ENCODE data around the gene OVCA2. TPM values are rescaled to one million over a fixed set of nuclear protein-coding genes. Genes with fewer than 3 reads are reported as not detected.

The OVCA2 gene
- total and polyA plus RNA-seq, 4 donors = 11.1 to 55.4 (median 37.4) TPM

DNA sequence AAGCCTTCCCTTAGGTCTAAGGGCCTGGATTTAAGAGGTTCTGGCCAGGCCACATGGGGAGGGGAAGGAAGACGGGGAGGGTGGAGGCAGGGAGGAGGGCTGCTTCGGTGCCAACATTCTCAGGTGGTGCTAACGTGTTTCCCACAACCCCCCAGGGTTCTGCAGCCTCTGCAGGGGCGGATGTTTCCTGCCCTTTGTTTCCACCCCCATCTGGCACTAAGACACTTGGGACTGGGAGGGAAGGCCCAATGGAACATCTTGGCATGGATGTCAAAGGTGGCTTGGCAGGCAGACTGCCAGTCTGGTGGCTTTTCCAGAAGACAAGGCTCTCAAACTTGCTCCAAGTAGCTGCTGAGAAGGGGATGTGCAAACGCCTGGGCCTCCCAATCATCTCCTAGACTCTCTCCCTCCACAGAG lies 25.8 kb downstream of the OVCA2 start:
- peaks cover 0 to 95% (median 51%) of the 10 kb centered on the region in 5 donors for H3K4me1 ChIP-seq (ENCODE audit: control insufficient read depth in 5 of 5, insufficient read depth in 5 of 5, low read length in 5 of 5)
- H3K4me3 ChIP-seq = no peak overlapping the region
- DNase-seq (peak in 2 of 3 donors; percentile 54 to 75), ATAC-seq (ENCODE audit: insufficient read depth, low FRiP score) (no peak)
- H3K9me3 ChIP-seq (ENCODE audit: control insufficient read depth in 4 of 4, insufficient read depth in 3 of 4, low read length in 3 of 4) = no peaks in the 10 kb centered on the region
- peak overlapping the region; percentile 24 to 58 for H3K27ac ChIP-seq (ENCODE audit: low read depth in 1 of 2, low read length in 1 of 2)
- H3K9ac ChIP-seq (ENCODE audit: insufficient read depth in 1 of 2, low read length in 2 of 2) = peak overlapping the region in 1 of 2 donors; percentile 64
- no peaks in the 10 kb centered on the region for H3K27me3 ChIP-seq (ENCODE audit: control insufficient read depth in 3 of 3, insufficient read depth in 3 of 3, low read length in 2 of 3)
- TF ChIP-seq, protein P1, sequence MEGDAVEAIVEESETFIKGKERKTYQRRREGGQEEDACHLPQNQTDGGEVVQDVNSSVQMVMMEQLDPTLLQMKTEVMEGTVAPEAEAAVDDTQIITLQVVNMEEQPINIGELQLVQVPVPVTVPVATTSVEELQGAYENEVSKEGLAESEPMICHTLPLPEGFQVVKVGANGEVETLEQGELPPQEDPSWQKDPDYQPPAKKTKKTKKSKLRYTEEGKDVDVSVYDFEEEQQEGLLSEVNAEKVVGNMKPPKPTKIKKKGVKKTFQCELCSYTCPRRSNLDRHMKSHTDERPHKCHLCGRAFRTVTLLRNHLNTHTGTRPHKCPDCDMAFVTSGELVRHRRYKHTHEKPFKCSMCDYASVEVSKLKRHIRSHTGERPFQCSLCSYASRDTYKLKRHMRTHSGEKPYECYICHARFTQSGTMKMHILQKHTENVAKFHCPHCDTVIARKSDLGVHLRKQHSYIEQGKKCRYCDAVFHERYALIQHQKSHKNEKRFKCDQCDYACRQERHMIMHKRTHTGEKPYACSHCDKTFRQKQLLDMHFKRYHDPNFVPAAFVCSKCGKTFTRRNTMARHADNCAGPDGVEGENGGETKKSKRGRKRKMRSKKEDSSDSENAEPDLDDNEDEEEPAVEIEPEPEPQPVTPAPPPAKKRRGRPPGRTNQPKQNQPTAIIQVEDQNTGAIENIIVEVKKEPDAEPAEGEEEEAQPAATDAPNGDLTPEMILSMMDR (IDR thresholded peaks at IDR 0.05; ENCODE audit: control extremely low read depth, extremely low read depth) = no peak
- peaks cover 0 to 17% (median 15%) of the 10 kb centered on the region in 4 donors for H3K36me3 ChIP-seq (ENCODE audit: control insufficient read depth in 4 of 4, insufficient read depth in 4 of 4, low read length in 4 of 4)
- 48 to 49% methylated on average over 5 of the region's 5 CpGs for WGBS, 2 donors

DNA sequence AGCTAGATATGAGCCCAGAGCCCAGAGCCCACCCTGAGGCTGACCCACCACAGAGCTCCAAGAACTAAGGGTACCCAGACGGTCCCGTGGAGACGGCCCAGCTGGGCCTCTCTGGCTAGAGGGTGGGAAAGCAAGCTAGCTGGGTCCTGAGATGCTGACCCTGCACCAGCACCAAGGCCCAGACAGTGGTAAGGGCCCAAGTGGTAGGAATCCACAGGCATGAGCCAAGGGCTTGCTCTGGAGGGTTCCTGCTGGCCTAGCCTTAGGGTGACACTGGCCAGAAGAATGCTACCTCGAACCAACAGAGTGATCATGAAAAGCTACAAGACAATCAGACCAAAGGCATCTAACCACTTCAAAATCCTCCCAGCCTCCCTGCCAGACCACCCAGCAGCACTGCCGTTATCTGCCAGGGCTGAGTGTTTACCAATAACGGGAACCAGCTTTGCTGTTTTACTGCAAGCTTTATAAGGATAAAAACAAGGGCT lies 26.3 kb downstream of the OVCA2 start:
- WGBS, 2 donors = 64 to 85% methylated on average over 6 of the region's 6 CpGs
- H3K9ac ChIP-seq (ENCODE audit: insufficient read depth in 1 of 2, low read length in 2 of 2) = no peak overlapping the region
- no peaks in the 10 kb centered on the region for H3K9me3 ChIP-seq (ENCODE audit: control insufficient read depth in 4 of 4, insufficient read depth in 3 of 4, low read length in 3 of 4)
- peaks cover 0 to 17% (median 11%) of the 10 kb centered on the region in 4 donors for H3K36me3 ChIP-seq (ENCODE audit: control insufficient read depth in 4 of 4, insufficient read depth in 4 of 4, low read length in 4 of 4)
- DNase-seq (peak; percentile 92 to 97 (median 96)), ATAC-seq (ENCODE audit: insufficient read depth, low FRiP score) (no peak)
- TF ChIP-seq, protein P1 (IDR thresholded peaks at IDR 0.05; ENCODE audit: control extremely low read depth, extremely low read depth) = no peak
- H3K4me1 ChIP-seq (ENCODE audit: control insufficient read depth in 5 of 5, insufficient read depth in 5 of 5, low read length in 5 of 5) = peaks cover 0 to 95% (median 47%) of the 10 kb centered on the region in 5 donors
- H3K4me3 ChIP-seq = no peak overlapping the region
- H3K27ac ChIP-seq (ENCODE audit: low read depth in 1 of 2, low read length in 1 of 2) = peak overlapping the region; percentile 24 to 58
- no peaks in the 10 kb centered on the region for H3K27me3 ChIP-seq (ENCODE audit: control insufficient read depth in 3 of 3, insufficient read depth in 3 of 3, low read length in 2 of 3)

DNA sequence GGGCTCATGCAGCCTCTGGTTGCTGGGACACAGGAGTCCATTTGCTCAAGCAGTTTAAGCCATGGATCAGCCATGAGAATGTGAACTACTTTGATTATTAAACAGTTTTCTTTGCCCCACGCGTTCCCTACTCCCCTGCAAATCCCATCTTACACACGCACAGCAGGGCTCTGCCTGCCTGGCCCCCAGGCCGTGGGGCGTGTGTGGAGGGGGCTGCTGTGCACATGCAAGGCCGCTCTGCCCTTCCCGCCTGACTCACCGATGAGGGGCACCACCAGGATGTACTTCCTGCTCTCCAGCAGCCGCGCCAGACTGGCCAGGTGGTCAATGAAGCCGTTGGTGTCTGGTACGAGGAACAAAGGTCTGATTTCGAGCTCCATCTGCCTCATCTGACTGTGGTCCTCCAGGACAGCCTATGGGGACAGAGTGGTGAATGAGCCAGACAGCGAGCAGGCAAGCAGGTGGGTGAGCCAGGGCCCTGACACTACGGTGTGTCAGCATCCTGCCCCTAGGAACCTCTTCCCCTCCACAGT lies 26.8 kb downstream of the OVCA2 start:
- WGBS, 2 donors = 66 to 77% methylated on average over 15 of the region's 15 CpGs
- TF ChIP-seq, protein P1 (IDR thresholded peaks at IDR 0.05; ENCODE audit: control extremely low read depth, extremely low read depth) = no peak
- H3K4me1 ChIP-seq (ENCODE audit: control insufficient read depth in 5 of 5, insufficient read depth in 5 of 5, low read length in 5 of 5) = peaks cover 0 to 90% (median 45%) of the 10 kb centered on the region in 5 donors
- H3K4me3 ChIP-seq = no peak overlapping the region
- peak overlapping the region; percentile 38 to 71 for H3K27ac ChIP-seq (ENCODE audit: low read depth in 1 of 2, low read length in 1 of 2)
- no peaks in the 10 kb centered on the region for H3K9me3 ChIP-seq (ENCODE audit: control insufficient read depth in 4 of 4, insufficient read depth in 3 of 4, low read length in 3 of 4)
- H3K36me3 ChIP-seq (ENCODE audit: control insufficient read depth in 4 of 4, insufficient read depth in 4 of 4, low read length in 4 of 4) = peaks cover 0 to 17% (median 9%) of the 10 kb centered on the region in 4 donors
- DNase-seq = no peak
- ATAC-seq (ENCODE audit: insufficient read depth, low FRiP score) = no peak
- H3K9ac ChIP-seq (ENCODE audit: insufficient read depth in 1 of 2, low read length in 2 of 2) = peak overlapping the region in 1 of 2 donors; percentile 54
- no peaks in the 10 kb centered on the region for H3K27me3 ChIP-seq (ENCODE audit: control insufficient read depth in 3 of 3, insufficient read depth in 3 of 3, low read length in 2 of 3)
